SU-DHL-6 (cell line): ENCODE measurements around the gene RNF152.

Experiments used
- EZH2phosphoT487 ChIP-seq: fragments of 200-600 bp; sonication (generic), shearing (Covaris generic); conservative IDR thresholded peaks from 2 replicates; pipeline ENCODE4 v1.6.1; 2018; ENCODE audit warnings: mild to moderate bottlenecking, antibody characterized with exemption, low read length, moderate library complexity, mixed read lengths
- TF ChIP-seq, protein P1 (sequence below): fragments of 200-600 bp; sonication (generic); IDR thresholded peaks from one replicate; pipeline ENCODE4 v1.5.1; 2017; ENCODE audit warnings: antibody characterized with exemption, mild to moderate bottlenecking, low read length, moderate library complexity; ENCODE audit not compliant: insufficient read depth, poor library complexity, severe bottlenecking

DNA sequence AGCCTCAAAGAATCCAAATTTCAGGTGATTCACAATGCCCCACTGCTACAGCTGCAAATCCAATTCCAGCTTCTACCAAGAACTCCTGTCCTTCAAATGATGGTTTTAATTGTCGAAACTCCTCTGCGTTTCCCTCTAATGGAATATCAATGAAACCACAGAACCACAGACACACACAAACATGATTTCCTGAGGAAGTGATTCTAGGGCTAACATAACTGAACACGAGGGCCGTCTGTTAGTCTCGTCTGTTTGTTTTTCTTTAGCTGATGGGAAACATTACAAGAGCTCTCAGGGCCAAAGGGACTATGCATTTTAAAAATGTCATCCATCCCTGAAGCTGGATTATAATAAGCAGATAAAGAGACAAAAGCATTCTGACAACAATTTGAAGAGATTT is 59.4 kb downstream of the RNF152 start:
- TF ChIP-seq, protein P1, sequence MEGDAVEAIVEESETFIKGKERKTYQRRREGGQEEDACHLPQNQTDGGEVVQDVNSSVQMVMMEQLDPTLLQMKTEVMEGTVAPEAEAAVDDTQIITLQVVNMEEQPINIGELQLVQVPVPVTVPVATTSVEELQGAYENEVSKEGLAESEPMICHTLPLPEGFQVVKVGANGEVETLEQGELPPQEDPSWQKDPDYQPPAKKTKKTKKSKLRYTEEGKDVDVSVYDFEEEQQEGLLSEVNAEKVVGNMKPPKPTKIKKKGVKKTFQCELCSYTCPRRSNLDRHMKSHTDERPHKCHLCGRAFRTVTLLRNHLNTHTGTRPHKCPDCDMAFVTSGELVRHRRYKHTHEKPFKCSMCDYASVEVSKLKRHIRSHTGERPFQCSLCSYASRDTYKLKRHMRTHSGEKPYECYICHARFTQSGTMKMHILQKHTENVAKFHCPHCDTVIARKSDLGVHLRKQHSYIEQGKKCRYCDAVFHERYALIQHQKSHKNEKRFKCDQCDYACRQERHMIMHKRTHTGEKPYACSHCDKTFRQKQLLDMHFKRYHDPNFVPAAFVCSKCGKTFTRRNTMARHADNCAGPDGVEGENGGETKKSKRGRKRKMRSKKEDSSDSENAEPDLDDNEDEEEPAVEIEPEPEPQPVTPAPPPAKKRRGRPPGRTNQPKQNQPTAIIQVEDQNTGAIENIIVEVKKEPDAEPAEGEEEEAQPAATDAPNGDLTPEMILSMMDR, result no peak
- TF ChIP-seq EZH2phosphoT487, result no peak
